K562 (cell line): ENCODE results near the gene CUX1. TPM values are rescaled to one million over a fixed set of nuclear protein-coding genes. Genes with fewer than 3 reads are reported as not detected.

ENCODE experiments used
- KDM5B ChIP-seq: fragments of 200-600 bp; sonication (generic); IDR thresholded peaks from 2 replicates; pipeline ENCODE4 v1.6.1; 2012; ENCODE audit warnings: low read depth, mild to moderate bottlenecking, moderate library complexity, low read length, control low read depth, inconsistent platforms; ENCODE audit not compliant: insufficient replicate concordance
- MLLT1 ChIP-seq, 2 experiments: fragments of 450-650 bp; IDR thresholded peaks; 2 replicates each; pipeline ENCODE4 v1.6.1; 2016
- MYNN ChIP-seq, 2 experiments: sonication (generic); formaldehyde crosslinking in 1 of 2; IDR thresholded peaks; 2 replicates each; pipeline versions ENCODE4 v1.5.0 to v1.6.1; 2016 to 2020; ENCODE audit warnings: antibody characterized with exemption in 1 of 2, missing genetic modification reagents in 1 of 2
- TAF7 ChIP-seq: fragments of 450-650 bp; IDR thresholded peaks from 2 replicates; pipeline ENCODE4 v1.6.1; 2016; ENCODE audit warnings: missing genetic modification characterization, missing compliant biosample characterization
- TCF7L2 ChIP-seq: fragments of 150-350 bp; IDR thresholded peaks from 2 replicates; pipeline ENCODE4 v1.6.1; 2016; ENCODE audit warnings: low read depth, mild to moderate bottlenecking, low read length, moderate library complexity
- ZNF609 ChIP-seq: sonication (generic); formaldehyde crosslinking; IDR thresholded peaks from 2 replicates; pipeline ENCODE4 v1.8.1; 2023; ENCODE audit warnings: missing genetic modification reagents, mild to moderate bottlenecking, borderline replicate concordance
- polyA plus RNA-seq, 8 experiments: library from polyadenylated mRNA; depleted of rRNA in 4 of 8; stranded (reverse) in 5 of 8; unstranded in 3 of 8; fragments of >200 nt; fragmentation: Nextera tagmentation in 2 of 8; fragmentation: Illumina TruSeq in 1 of 8; extraction: Ambion mirVana in 2 of 8; extraction: Trizol in 1 of 8; gene quantifications; 2 replicates each; pipeline versions ENCODE4 v1.2.1 to v1.2.3, GENCODE V29; 2011 to 2014; ENCODE audit warnings: inconsistent platforms in 1 of 8, missing spikeins in 1 of 8
- total RNA-seq, 7 experiments: library from RNA; depleted of rRNA in 6 of 7; stranded (reverse); fragments of >200 nt in 6 of 7; fragmentation: Illumina TruSeq in 2 of 7; extraction: Trizol in 2 of 7; gene quantifications; 2 replicates each; pipeline versions ENCODE4 v1.2.1 to v1.2.3, GENCODE V29; 2011 to 2021; ENCODE audit warnings: low replicate concordance in 1 of 7

The CUX1 gene
- total and polyA plus RNA-seq, 9 of the 15 experiments (the other 6 are each of a cell fraction or from before 2014, with no cell fraction given): 3.6 to 55.3 (median 25.2) TPM

GRCh38 chr7:101829374-101829773 lies 11.9 kb downstream of the CUX1 start (continued):
- no peak for TF ChIP-seq ZNF609
- TF ChIP-seq TCF7L2: no peak
- TF ChIP-seq MLLT1 (IDR thresholded peaks at IDR 0.05): no peak
- TF ChIP-seq TAF7 (tag): no peak
- TF ChIP-seq MYNN (IDR thresholded peaks at IDR 0.05): no peak
- TF ChIP-seq MYNN (CRISPR knock-in tag; IDR thresholded peaks at IDR 0.05): no peak
- TF ChIP-seq KDM5B: no peak
